Activated gamma-delta T cell treated with Interleukin-2 at 50 U/mL for 16 hours (primary cell): ENCODE results near the gene TBC1D8.
"Not testable (repeated sequence)": the region's sequence is repeated elsewhere in the genome, so short reads cannot be mapped to it uniquely, and the experiment has no call there.

Source experiments
- DNase-seq: peaks from one replicate; pipeline ENCODE4 v3.0.0-alpha.2; 2020

TBC1D8 gene

DNA sequence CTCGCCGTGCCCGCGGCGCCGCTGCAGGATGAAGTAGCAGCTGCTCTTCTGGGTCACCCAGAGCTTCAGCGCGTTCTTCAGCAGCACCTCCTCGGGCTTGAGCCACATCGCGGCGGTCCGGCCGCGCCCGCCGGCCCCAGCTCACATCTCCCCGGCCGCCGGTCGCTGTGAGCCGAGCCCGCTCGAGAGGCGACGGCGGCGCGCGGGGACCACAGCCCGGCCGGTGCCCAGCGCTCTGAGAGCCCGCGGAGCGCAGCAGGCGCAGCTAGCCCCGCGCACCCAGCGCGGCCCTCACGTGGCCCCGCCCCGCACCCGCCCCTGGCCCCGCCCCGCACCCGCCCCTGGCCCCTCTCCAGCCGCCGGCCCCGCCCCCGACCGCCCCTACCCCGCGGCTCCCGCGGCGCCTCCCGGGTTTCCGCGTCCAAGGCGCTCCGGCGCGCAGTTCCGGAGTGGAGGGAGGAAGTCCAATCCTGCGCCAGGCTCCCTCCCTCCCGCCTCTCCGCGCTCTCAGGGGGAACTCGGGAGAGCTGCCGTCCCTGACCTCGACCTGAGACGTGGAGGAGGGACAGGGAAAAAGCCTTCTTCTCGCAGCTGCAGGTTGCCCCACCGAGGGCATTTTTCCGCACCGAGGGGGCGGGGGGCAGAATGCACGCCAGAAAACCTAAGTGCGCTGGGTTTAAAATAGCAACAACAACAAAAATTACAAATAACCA, at the start of gene TBC1D8:
Gene TBC1D8 (minus strand): TSS at position 237 of the 713 bp plus-strand sequence. CDS start 129 bp downstream, at position 108.
- DNase-seq: peak; percentile 49

DNA sequence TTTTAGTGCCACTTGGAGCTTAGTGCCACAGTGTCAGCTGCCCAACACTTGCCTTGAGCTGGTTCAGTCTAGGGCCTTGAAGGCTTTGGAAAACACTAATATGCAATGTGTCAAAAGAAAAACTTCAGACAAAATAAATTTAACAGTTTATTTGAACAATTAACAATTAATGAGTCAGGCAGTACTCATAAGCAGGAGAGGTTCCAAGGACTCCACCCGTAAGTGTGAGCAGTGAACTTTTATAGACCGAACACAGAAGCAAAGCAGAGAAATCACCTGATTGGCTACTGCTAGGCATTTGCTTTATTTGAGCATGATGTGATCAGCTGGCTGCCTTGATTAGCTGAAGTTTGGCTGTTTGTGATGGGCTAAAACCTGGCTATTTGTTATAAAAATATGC, 49.5 kb upstream of the TBC1D8 start:
- no peak for DNase-seq

DNA sequence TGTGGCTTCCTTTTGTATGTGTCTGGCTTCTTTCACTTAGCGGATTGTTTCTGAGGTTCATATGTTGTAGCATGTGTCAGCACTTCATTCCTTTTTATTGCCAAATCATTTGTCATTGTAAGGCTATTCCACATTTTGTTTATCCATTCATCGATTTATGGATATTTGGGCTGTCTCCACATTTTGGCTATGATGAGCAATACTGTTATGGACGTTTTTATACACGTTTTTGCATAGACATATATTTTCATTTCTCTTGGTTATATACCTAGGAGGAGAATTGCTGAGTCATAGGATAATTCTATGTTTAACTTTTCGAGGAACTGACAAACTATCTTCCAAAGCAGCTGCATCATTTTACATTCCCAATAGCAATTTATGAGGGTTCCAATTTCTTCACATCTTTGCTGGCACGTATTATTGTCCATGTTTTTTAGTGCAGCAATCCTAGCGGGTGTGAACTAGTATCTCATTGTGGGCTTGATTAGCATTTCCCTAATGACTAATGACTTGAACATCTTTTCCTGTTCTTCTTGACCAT, 48.1 kb upstream of the TBC1D8 start:
- no peak for DNase-seq

DNA sequence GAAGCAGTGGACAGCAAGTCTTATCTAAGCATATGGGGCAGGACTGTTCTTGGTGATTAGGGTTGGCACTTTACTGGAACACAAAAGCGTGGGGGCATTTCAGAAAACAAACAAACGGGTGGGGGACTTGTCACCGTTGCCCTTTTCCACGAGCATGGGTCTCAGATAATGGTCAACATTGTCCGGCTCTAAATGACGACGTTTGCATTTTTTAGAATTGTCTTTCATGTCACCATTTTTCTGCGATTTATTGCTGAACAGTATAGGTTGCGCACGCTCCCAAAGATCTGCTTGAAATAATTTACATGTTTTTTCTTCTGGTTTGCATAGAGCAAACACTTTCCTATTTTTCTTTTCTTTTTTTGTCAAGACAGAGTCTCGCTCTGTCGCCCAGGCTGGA, 46.6 kb upstream of the TBC1D8 start:
- no peak for DNase-seq

DNA sequence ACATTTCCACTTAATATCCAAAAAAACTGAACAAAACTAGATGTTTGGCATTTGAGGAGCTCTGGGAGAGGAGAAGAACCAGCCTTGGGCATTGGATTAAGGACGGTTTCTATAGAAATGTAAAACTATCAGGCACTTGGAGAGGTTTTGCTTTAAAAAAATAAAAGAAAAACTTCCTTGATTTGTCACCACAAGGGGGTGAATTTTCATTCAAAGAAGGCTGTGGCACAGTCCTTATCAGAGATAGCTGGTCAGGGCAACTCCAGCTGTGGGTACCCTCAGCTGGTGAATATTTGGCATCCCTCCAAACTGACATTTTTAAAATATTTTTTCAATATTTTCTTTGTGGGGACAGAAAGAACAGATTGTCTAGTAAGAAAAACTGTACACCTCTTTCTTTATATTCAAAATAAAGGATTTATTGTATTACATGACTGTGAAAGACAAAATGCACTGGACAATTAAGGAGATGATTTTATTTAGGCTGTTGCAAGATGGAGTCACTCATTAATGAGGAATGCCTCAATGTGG, 46.1 kb upstream of the TBC1D8 start:
- no peak for DNase-seq

DNA sequence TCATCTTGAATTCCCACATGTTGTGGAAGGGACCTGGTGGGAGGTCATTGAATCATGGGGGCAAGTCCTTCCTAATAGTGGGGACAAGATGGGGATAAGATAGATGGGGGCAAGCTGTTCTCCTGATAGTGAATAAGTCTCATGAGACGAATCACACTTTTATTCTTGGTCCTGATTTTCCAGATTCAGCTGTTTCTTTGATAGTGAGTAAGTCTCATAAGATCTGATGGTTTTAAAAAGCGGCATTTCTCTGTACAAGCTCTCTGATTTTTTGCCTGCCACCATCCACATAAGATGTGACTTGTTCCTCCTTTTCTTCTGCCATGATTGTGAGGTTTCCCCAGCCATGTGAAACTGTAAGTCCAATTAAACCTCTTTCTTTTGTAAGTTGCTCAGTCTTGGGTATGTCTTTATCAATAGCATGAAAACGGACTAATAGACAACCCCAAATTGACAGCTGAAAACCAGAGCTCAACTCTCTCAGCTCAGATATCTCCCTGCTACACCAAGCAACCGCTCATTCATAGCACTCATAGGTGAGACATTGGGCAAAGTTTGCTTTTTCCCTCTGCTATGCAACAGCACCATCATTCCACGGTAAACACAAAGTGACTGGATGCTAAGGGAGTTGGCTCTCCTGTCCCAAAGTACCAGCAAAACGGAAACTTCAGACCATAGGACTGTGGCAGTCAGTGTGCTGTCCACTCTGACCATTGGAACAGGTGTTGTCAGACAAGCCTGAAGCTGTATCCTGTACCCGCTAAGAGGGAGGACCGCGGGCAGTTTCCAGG, 44.9 kb upstream of the TBC1D8 start:
- no peak for DNase-seq

DNA sequence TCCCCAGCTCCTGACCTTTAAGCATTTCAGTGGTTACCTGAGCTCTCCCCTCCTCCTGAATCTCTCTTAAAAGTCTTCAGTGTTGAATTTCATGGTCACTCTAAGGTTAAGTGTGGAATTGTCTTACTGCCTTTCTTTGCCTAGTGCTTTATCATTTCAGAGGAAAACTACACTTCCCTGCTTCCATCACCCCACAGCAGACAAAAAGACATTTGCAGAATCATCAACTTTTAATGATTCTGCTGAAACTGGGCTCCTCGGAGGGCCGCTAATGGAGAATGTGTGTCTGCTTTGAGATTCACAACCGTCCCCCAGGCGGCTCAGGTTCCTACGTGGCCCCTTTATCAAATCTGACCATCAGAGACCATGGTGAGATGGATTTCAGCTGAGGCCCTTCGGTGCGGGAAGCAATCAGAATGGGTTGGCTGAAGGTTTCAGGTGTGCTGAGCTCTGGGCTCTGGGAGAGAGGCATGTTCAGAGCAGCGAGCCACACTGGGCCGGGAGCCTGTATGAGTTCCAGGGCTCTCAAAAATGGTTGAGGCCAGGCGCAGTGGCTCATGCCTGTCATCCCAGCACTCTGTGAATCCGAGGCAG, 41.9 kb upstream of the TBC1D8 start:
- no peak for DNase-seq

DNA sequence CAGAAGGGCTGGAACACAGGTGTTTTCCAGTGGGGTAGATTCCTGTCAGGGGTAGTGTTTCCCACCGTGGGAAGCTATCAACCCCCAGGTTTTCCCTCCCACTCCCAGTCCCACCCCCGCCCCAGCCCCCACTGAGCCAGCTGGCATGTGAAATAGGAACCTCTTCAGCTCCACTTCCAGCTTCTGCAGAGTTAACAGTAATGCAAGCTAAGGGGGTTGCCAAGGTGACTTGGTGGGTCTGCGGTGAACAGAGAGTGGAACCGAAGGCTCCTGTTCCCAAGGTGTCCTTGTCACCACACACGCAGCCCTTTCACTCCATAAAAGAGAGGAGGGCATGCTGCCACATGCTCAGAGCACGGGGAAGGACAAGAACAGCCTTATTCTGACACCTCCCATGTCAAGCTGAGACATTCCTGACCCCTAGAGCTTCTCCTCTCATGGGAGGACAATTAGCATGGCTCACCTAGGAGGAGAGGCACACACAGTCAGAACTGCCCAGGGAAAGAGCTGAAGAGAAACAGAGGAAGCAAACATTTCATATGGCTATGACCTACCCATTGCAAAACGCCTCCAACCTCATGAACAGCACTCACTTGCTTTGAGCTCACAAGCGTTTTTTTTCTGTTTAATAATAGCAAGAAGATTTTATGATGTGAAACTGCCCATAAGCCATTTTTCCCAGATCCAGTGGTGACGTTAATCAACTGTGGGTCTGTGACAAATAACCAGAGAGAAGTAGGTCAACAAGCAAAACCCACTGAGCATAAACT, 39.8 kb upstream of the TBC1D8 start:
- DNase-seq: no peak

DNA sequence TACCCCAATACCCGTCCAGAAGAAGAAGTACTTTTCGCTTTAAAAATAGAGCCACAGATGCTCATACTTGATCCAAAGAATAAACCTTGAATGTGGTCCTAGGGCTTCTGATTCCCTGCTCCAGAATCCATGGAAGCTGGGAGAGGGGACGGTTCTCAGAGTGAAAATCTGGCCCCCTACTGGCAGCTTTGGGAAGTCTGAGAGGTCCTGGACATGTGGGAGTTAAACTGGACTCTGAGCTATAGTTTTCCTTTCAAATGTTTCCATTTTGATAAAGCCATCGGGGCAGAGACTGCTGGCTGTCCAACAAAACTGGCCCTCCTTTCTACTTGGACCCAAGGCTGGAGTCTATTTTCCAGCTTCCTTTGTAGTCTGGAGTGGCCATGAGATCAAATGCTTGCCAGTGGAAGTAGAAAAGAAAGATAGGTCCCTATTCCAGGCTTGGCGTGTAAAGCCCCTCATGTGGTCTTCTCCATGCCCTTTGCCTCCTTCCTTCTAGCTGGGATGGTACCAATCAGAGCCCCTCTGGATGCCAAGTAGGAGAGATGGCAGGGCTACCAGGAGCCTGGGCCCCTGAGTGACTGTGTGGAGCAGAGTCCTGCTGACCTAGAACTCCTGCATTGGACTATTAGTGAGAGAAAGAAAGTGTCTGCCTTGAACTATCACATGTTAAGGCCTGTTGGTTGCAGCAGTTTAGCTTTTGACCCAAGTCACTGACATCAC, 37.7 kb upstream of the TBC1D8 start:
- DNase-seq: no peak

DNA sequence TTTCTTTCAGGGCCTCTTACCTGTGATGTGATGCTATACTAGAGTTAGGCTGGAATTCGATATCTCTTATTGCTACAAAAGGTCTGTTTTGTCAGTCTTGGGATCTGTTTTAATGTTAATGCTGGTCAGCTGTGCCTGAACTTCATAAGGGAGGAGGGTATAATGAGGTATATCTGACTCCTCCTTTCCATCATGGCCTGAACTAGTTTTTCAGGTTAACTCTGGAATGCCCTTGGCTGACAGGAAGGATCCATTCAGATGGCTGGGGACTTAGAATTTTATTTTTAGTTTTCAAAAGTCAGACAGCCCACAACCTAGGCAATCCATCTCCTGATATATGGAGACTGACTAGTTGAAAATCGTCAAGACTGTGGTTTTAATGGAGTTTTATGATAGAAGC, 35.9 kb upstream of the TBC1D8 start:
- DNase-seq: no peak

DNA sequence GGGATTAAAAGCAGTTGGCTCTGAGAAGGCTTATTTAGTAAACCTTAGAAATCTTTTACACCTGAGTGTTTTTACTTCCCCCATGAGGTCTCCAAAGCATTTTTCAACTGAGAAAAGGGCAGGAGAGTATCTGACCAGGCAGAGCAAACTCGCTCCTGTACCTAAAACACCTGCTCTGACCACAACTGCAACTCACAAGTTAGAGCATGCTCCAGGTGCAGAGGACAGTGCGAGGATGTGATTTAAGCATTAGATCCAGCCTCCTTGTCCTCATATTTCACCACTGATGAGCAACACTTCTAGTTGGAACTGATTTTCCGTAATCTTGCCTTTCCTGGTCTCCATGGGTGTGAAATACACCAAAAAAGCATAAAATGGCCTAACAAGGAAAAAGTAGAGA, 34.5 kb upstream of the TBC1D8 start:
- DNase-seq: no peak

DNA sequence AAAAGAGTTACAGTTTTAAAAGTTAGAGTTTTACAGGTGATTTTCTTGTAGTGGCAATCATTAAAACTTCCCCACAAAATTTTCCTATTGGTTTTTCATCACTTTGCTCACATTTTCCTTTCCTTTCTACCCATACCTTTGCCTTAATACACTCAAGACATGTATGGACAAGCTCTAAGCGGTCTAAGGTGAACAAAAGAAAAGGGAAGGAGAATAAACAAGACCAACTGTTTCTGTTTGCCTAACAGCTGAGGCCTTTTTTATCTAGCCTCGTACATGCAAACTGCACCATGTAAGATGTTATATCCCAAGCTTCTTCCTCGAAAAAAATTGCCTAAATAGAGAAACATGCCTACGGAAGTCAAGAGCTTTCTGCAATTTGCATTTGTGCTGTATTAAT, 33.9 kb upstream of the TBC1D8 start:
- no peak for DNase-seq

DNA sequence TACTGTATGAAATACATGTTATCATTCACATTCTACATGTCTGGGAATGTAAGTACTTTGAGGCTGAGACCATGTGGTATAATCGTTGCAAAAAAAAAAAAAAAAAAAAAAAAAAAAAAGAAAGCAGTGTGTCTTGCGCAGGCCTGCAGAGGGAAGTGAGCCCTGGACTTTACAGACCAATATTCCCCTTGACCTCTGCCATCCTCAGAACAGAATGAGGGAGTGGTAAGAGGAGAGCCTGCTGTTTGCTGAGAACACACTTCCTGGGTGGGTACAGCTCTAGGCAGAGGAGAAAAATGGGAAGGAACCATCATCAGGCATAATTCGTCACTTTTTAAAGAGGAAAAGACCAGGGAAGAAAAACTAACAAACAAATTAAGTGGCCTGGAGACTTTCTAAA, 28.8 kb upstream of the TBC1D8 start:
- no peak for DNase-seq

DNA sequence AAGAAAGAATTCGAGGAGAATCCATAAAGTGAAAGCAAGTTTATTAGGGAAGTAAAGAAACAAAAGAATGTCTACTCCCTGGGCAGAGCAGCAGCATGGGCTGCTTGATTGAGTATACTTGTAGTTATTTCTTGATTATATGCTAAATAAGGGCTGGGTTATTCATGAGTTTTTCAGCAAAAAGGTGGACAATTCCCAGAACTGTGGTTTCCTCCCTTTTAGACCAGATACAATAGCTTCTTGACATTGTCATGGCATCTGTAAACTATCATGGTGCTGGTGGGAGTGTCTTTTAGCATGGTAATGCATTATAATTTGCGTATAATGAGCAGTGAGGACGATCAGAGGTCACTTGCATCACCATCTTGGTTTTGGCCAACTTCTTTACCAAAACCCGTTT, 25.6 kb upstream of the TBC1D8 start:
- DNase-seq: no peak

DNA sequence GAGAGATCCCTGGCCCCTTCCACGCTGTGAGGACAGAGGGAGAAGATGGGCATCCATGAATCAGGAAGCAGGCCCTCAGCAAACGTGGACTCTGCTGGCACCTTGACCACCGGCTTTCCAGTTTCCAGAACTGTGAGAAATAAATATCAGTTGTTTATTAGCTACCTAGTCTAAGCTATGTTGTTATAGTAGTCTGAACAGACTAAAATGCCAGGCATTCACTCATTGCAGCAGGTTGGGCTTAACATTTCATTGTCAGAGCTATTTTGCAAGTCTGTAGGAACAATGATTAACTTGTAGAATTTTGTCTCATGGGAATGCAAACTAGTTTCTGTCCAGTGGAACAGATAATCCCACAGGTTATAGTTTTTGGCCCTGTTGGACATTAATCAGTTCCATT, 24.8 kb upstream of the TBC1D8 start:
- no peak for DNase-seq

DNA sequence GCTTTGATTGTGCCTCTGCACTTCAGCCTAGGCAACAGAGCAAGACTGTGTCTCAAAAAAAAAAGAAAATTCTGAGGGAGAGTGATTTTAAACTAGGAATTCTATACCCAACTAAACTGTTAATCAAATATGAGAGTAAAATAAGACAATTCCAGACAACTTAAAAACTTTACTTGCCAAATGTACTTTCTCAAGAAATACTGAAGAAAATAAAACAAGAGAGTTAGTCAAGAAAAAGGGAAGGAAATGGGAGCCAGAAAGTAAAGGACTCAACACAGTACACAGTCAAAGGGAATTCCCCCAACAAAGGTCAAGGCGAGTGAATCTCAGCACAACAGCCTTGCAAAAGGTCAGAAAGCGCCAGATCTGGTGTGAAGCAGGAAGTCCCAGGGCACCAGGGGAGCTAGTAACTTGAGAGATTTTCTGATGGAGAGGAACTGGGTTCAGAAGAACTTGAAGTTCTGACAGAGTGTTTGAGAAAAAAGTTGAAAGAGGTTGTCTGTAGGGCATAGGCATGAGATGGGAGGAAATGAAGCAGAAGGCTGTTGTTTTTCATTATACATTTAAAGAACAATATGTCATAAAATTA, 22.6 kb upstream of the TBC1D8 start:
- no peak for DNase-seq

DNA sequence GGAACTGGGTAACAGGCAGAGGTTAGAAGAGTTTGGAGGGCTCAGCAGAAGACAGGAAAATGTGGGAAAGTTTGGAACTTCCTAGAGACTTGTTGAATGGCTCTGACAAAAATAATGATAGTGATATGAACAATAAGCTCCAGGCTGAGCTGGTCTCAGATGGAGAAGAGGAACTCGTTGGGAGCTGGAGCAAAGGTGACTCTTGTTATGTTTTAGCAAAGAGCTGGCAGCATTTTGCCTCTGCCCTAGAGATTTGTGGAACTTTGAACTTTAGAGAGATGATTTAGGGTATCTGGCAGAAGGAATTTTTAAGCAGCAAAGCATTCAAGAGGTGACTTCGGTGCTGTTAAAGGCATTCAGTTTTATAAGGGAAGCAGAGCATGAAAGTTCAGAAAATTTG, 18.6 kb upstream of the TBC1D8 start:
- DNase-seq: not testable (repeated sequence)

DNA sequence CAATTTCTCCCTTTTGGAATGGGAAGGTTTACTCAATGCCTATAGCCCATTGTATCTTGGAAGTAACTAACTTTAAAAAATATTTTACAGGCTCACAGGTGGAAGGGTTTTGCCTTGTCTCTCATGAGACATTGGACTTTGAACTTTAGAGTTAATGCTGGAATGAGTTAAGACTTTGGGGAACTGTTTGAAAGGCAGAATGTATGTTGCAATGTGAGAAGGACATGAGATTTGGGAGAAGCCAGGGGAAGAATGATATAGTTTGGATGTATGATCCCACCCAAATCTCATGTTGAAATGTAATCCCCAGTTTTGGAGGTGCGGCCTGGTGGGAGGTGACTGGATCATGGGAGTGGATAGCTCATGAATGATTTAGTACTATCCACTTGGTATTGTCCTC, 17.5 kb upstream of the TBC1D8 start:
- DNase-seq: no peak

DNA sequence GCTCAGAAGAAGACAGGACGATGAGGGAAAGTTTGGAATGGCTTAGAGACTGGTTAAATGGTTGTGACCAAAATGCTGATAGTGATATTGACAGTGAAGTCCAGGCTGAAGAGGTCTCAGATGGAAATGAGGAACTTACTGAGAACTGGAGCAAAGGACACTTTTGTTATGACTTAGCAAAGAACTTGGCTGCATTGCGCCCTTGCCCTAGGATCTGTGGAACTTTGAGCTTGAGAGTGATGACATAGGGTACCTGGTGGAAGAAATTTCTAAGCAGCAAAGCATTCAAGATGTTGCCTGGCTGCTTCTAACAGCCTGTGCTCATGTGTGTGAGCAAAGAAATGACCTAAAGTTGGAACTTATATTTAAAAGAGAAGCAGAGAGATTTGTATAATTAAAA, 16.4 kb upstream of the TBC1D8 start:
- not testable (repeated sequence) for DNase-seq

DNA sequence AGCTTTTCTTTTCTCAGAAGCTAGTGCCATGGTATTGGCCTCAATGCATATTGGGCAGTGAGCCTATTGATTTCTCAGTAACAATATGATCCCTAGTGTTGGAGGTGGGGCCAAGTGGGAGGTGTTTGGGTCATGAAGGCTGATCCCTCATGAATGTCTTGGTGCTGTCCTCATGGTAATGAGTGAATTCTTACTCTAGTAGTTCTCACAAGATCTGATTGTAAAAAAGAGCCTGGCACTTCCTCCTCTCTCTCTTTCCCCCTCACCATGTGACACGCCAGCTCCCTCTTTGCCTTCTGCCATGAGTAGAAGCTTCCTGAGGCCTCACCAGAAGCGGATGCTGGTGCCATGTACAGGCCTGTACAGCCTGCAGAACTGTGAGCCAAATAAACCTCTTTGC, 12.8 kb upstream of the TBC1D8 start:
- no peak for DNase-seq

DNA sequence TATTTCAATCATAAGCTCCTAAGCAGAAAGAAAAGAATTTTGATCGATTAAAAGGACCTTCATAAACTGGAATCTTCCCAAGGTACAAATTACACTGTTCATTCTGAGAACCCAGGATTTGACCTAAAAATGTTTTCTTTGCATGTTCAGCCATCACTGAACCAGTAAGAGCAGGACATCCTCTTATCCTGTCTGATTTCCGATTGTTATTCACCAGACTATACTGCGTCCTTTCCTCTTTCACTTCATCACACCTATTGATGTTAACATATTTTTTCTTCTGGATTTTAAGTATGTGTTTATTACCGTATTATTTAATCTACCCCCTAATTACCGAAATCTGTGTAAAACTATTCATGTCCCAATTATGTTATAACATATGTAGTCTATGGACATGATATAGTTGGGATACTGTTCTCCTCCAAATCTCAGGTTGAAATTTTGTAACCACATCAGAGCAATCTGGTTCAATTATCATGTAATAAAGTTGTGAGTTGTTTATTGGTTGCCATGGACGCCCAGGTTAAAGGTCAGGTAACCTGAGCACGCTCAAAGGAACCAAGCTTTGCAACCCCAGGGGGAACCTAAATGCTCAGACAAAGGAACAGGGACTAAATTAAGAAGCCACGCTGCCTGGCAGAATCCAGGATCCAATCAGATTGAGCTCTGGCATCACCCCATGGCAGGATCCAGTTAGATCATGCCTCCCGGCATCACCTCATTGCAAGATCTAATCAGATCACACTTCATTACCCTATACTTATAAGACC, 11.6 kb upstream of the TBC1D8 start:
- DNase-seq: no peak
